Measurements from ENCODE around the gene GAMT. TPM values are rescaled to one million over a fixed set of nuclear protein-coding genes. Genes with fewer than 3 reads are reported as not detected.

Gene GAMT
- polyA plus RNA-seq, 1 experiment, result 26.9 TPM

GRCh38 chr19:1399079-1399478 lies 2.3 kb downstream of the GAMT start:
- Histone ChIP-seq H3K27me3 (ENCODE audit: control insufficient read depth, insufficient read depth, low read length) (no peaks in the 10 kb centered on the region), H3K4me3 (ENCODE audit: low read depth, low read length) (no peak overlapping the region), H3K27ac (ENCODE audit: low read depth, low read length) (no peak overlapping the region), H3K9me3 (ENCODE audit: control insufficient read depth, insufficient read depth, low read length) (no peaks in the 10 kb centered on the region; the same call in 1 of the 2 replicates)
- CTCF ChIA-PET, result no interaction called here
- DNase-seq (ENCODE audit: low read depth, low spot score), result no peak
- POLR2A ChIA-PET, result no interaction called here
- no peak for TF ChIP-seq CTCF (IDR thresholded peaks at IDR 0.05; ENCODE audit: low read depth, low read length)

- POLR2A ChIA-PET, result interaction anchor here (0.6 kb wide), 1 partner anchor 188 kb away, joined by 3 read pairs; no protein-coding TSS in a partner anchor
- CTCF ChIA-PET, result no interaction called here
- Histone ChIP-seq H3K9me3 (ENCODE audit: control insufficient read depth, insufficient read depth, low read length) (no peaks in the 10 kb centered on the region; the same call in 1 of the 2 replicates), H3K27ac (ENCODE audit: low read depth, low read length) (no peak overlapping the region), H3K4me3 (ENCODE audit: low read depth, low read length) (no peak overlapping the region), H3K27me3 (ENCODE audit: control insufficient read depth, insufficient read depth, low read length) (no peaks in the 10 kb centered on the region)
- TF ChIP-seq CTCF (IDR thresholded peaks at IDR 0.05; ENCODE audit: low read depth, low read length), result no peak
- DNase-seq (ENCODE audit: low read depth, low spot score), result no peak
Measured at GRCh38 chr19:1397838-1398237, 3.5 kb downstream of the GAMT start.

- Histone ChIP-seq H3K4me3 (ENCODE audit: low read depth, low read length) (no peak overlapping the region), H3K27me3 (ENCODE audit: control insufficient read depth, insufficient read depth, low read length) (no peaks in the 10 kb centered on the region), H3K9me3 (ENCODE audit: control insufficient read depth, insufficient read depth, low read length) (no peaks in the 10 kb centered on the region; the same call in 1 of the 2 replicates), H3K27ac (ENCODE audit: low read depth, low read length) (no peak overlapping the region)
- TF ChIP-seq CTCF (IDR thresholded peaks at IDR 0.05; ENCODE audit: low read depth, low read length), result no peak
- ChIA-PET POLR2A (interaction anchor here (0.6 to 1.1 kb wide), 2 partner anchors 14 to 646 kb away, joined by 3 read pairs; no protein-coding TSS in a partner anchor), CTCF (no interaction called here)
- no peak for DNase-seq (ENCODE audit: low read depth, low spot score)
Measured at GRCh38 chr19:1396768-1397679, 4.3 kb downstream of the GAMT start.

- H3K4me3 ChIP-seq (ENCODE audit: low read depth, low read length), result no peak overlapping the region
- POLR2A ChIA-PET, result interaction anchor here (0.6 to 1.1 kb wide), 2 partner anchors 14 to 647 kb away, joined by 3 read pairs; no protein-coding TSS in a partner anchor
- H3K27ac ChIP-seq (ENCODE audit: low read depth, low read length), result no peak overlapping the region
- no peak for TF ChIP-seq CTCF (IDR thresholded peaks at IDR 0.05; ENCODE audit: low read depth, low read length)
- no peak for DNase-seq (ENCODE audit: low read depth, low spot score)
- CTCF ChIA-PET, result no interaction called here
- no peaks in the 10 kb centered on the region for H3K27me3 ChIP-seq (ENCODE audit: control insufficient read depth, insufficient read depth, low read length)
- no peaks in the 10 kb centered on the region; the same call in 1 of the 2 replicates for H3K9me3 ChIP-seq (ENCODE audit: control insufficient read depth, insufficient read depth, low read length)
Measured at GRCh38 chr19:1396019-1396767, 5.1 kb downstream of the GAMT start.
